ENCODE results near the gene UBE2D4.
A peak's percentile ranks its signal among the peaks of the same experiment; 100 is the strongest.
"Not testable (repeated sequence)": the region's sequence is repeated elsewhere in the genome, so short reads cannot be mapped to it uniquely, and the experiment has no call there.

Gene UBE2D4

DNA sequence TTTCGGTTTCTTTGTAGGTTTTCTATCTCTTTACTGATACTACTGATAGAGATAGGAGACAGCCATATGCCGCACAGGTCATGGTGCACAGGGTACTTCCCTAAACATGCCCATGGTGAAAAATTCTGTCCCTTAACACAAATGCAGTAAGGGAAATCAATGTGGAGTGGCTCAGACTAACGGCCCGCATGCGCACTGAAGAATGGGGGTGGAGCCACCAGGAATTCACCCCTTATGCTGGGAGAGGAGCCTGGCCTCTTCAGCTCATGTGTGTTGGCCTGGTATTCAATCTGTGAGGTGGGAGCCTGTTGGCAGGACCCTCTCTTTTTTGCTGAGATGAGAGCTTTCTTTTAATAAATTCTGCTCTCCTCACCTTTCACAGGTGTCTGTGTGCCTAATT, 11.4 kb upstream of the UBE2D4 start:
- no peak for DNase-seq

DNA sequence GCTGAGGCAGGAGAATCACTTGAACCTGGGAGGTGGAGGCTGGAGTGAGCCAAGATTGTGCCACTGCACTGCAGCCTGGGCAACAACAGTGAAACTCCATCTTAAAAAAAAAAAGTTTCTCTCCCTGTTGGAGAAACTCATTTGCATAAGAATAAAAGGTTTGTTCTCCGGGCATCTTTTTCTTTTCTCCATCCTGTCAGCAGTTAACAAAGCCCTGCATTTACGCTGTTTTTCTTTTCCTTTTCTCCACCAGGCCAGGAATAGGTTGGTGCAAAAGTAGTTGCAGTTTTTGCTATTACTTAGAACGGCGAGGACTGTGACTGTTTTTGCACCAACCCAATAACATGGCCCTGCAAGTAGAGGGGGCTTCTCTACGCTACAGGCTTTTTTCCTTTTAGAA, 10.3 kb upstream of the UBE2D4 start:
- DNase-seq: no peak

DNA sequence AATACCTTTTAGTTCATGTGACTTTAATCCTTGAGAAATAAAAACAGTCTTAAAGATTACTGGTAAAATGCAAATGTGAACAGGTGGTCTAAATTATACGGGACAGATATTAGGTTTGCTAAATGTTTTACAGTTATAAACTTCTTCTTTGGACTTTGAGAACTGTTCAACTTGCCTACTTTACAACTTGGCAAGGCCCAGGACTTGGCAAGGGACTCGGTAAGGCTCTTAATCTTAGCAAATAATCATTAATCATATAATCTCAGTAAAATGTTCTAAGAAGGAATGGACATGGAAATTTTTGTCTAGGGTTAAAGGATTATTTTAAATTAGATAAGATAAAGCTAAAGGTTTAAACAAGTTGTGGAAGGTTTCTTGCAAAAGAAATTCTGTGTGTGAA, 4.8 kb upstream of the UBE2D4 start:
- no peak for DNase-seq

DNA sequence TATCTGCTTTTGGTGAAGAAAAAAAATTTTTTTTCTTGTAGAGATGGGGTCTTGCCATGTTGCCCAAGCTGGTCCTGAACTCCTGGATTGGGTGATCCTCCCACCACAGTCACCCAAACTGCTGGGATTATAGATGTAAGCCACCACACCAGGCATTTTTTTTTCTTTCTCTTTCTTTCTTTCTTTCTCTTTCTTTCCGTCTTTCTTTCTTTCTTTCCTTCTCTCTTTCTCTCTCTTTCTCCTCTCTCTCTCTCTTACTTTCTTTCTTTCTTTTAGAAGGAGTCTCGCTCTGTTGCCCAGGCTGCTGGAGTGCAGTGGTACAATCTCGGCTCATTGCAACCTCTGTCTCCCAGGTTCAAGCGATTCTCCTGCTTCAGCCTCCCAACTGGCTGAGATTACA, 3.5 kb upstream of the UBE2D4 start:
- no peak for DNase-seq

DNA sequence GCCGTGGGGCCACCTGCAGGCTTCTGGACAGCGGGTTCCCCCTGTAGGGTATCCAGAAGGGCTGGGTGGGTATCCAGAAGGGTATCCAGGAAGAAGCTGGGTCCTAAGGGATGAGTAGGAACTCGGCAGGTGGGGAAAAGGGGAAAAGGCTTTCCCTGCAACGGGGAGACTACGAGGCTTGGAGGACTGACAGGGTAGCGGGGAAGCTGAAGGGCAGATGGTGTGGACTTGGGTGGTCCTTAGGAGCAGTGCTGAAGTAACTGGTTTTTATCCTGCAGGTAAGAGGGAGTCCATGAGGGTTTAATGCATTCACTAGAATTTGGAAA, 525 bp downstream of the UBE2D4 start:
- DNase-seq: no peak

DNA sequence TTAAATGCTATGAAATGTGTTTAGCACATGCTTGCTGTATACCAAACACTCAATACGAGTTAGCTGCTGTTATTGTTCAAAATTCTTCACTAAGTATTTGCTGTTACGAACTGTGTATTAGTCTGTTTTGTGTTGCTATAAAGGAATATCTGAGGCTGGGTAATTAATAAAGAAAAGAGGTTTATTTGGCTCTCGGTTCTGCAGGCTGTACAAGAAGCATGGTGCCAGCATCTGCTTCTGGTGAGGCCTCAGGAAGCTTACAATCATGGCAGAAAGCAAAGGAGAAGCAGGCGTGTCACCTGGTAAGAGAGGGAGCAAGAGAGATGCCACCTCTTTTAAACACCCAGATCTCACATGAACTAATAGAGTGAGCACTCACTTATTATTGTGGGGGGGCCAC, 1.6 kb downstream of the UBE2D4 start:
- no peak for DNase-seq

DNA sequence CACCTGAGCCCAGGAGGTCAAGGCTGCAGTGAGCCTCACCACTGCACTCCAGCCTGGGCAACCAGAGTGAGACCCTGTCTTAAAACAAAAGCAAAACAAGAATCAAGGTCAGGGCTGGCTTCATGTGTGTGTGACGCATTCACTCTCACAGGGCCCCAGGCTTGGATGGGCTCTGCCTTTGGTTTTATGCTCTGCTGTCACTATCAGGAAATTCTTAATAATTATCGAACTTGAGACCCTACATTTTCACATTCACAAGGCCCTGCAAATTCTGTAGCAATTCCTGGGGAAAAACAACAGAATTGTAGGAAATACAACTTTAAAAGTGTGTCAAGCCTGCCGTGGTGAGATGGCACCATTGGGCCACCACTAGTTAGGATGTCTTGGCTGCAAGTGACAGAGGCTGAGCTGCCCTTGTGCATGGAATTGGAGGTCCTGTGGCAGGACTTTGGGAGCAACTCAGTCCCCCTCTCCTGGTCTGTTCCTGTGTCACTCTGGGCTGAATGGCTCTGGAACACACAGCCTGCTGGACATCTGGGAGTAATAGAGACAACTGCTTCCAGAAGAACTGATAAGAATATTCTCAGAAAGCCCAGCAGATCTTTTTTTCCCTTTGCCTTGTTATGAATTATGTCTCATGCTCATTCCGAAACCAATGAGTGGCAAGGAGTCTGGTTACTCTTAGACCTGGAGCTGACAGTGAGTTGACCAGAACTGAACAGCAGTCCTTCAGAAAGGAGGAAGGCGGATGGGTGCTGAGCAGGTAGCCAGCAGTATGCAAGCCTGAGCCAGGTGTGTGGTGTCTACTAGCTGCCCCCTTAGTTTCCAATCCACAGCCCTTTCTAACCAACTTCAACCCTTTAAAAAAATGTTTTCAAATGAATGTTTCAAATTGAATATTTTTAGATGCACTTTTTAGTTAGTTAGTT, 3.6 kb downstream of the UBE2D4 start:
- DNase-seq: no peak

DNA sequence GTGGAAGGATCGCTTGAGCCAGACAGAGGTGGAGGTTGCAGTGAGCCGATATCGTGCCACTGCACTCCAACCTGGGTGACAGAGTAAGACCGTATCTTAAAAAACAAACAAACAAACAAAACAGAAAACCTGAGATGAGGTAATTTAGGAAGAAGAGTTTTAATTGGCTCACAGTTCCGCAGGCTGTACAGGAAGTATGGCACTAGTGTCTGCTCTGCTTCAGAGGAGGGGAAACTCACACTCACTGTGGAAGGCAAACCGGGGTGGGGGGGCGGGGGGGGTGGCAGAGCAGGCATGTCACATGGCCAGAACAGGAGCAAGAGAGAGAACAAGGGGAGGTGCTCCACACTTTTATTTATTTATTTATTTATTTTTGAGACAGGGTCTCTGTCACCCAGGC, 5.1 kb downstream of the UBE2D4 start:
- no peak for DNase-seq

DNA sequence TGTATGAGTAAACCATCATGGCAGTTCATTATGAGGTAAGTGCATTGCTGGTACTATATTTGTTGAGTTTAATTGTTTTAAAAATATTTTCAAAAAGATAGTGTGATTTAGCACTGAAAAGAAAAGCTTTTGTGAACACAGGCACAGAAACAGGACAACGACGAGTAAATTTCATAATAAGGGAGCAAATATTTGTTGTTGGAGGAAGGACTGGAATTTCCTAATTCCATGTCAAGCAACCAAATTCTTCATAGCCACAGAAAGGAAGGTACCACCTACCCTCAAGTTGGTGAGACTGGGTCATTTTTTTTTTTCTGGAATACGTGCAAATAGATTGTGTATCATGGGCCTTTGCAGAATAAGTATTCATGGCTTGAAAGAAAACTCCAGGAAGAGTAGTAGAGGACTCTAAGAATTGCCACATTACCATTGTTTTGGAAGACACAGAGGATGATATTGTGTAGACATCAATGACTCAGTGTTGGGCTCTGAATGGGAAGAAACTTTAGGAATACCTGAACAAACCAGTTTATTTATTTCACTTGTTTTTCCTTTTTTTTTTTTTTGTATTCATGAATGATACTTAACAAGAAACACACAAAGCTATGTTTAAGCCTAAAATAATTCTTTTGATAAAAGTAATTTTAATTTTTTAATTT, 7.8 kb downstream of the UBE2D4 start:
- no peak for DNase-seq

DNA sequence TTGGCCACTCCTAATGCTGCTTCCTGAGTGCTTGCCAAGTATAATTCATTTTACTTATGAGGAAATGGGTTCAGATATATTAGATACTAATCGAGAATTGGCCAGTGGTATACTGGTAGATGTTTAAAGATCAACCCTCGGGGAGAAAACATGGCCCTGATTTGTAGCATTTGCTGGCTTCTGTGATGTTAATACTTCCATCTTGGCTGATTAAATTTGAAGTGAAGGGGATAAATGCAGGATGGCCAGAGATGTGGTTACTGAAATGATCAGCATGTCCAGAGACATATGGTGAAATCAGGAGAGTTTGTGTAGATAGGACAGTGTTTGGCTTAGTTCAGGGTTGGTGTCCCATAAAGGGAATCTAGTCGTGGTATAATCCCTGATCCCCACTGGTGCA, 11.2 kb downstream of the UBE2D4 start:
- no peak for DNase-seq

DNA sequence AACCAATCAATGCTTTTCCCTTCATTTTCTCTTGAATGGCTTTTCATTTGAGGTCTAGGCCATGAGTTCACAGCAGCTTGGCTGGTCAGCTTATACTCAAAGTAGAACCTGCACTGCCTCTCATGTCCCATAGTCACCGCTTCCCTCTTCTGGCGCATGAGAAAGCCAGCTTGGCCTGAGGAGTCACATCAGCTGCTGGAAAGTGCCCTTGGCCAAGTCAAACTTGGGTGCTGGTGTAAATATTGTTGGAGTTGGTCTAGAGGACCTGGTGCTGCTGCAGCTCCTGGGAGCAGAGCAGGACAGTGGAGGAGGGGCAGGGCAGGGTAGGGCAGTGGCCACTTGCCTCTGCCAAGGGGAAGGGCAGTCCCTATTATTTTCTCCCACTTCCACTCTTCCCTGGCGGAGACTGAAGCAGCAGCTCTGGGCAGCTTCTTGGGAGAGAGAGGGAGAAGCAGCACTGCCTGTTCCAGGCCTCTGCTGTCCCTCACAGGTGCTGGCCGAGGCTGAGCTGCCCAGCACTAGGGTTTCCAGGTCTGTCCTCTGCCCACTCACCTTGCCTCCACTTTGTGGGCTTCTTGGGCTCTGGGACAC, 12.8 kb downstream of the UBE2D4 start:
- no peak for DNase-seq

DNA sequence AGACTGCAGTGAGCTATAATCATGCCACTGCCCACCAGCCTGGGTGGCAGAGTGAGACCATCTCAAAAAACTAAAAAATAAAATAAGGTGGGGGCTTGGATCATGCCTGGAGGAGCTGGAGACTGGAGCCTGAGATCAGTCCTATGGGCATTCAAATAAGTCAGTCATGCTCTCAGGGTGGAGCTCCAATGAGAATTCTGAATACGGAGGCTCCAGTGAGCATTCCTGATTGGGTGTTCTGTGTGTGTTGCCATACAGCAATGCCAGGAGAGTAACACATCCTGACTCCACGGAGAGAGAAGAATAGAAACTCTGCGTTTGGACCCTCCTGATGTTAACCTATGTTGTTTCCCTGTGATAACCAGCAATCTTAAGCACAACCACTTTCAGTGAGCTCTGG, 16.0 kb downstream of the UBE2D4 start:
- no peak for DNase-seq

DNA sequence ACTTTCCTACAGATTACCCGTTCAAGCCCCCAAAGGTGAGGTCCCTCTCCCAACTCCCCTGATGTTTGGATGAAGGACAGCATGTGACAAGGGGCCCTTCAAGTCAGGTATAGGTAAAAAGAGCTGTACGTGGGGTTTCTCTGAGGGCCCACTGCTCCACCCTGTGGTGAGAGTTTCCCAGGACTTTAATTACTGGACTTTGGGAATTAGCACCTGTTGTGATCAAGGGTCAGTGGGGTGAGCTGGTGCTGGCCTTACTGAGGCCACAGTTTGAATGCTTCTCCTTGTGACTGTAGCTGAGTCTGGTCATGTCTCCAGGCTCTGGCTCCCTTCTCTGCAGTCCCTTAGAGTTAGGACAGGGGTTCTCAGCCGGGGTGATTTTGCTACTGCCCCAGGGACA, 16.8 kb downstream of the UBE2D4 start:
- no peak for DNase-seq

DNA sequence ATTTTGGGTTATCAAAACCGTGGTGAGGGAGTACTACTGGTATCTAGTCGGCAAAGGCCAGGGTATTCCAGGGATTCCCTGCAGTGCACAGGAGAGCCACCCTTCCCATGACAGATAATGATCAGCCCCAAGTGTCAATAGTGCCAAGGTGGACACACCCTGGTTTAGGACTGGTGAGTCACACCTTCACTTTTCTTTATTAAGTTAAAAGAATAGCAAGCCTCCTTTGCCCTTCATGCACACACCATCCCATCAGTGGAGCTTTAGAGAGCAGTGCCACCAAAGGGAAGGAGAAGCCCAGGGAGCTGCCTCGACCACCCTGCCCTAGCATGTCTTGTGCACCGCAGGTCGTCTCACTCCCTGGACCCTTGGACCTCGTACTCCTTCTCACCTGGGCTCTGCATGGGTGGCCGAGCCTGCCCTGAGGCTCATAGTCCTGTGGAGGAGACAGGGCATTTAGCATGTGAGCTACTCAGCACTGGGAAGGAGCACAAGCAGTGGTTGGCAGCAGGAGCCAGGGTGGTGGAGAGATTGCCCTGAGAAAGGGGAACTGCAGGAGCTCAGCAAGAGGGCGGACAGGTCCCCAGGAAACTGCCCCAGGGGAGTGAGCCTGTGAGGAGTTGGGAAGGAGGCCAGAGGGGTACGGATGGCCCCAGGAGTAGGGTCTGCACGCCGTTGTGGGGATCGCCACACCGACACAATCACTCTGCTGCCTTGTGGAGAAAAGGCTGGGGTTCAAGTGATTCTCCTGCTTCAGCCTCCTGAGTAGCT, 17.4 kb downstream of the UBE2D4 start:
- DNase-seq: no peak

DNA sequence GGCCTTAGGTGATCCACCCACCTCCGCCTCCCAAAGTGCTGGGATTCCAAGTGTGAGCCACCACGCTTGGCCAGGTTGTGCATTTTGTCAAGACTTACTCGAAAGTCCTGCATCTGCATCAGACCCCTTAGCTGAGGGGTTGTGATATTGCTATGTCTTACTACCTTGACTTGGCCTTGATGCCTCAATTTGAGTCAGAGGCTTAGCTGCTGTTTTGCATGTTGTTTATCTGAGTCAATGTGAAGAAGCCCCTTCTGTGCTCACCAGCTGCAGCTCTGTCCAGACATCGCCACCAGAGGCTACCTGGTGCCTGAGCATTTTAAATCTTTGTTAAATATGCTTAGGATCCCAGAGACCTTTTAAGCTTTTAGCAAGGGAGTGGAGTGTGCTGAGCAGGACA, 18.1 kb downstream of the UBE2D4 start:
- no peak for DNase-seq

DNA sequence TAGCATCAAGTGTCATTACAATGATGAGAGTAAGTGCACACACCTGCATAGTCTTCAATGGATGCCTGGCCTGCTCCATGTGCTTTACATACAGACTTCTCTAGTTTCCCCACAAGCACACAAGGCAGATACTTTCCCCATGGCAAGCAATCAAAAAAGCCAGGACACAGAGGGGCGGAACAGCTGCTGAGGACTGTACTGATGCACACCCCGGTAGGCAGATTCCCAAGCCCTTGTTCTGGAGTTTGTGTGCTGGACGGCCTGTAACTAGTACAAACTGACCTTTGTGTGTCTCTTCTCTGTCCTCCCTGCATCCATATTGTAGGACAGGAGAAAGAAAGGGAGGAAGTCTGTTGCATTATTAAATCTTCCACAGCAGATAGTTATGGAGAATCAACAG, 25.8 kb downstream of the UBE2D4 start:
- no peak for DNase-seq

DNA sequence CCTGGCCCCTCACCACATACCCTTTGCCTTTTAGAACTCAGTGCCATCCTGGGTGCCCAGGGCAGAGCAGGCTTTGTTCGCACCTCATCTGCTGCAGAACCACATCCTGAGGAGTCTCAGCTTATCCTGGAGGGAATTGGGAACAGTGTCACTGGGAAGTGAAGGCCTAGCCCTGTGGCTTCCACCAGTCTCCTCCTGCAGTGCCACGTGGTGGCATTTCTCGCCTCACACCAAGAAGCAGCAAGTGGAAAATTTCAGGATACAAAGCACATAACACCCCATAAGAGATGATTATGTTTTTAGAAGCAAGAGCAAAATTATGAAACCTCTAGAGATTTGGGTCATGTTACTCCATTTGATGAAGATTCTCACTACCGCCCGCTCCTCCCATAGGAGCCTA, 26.8 kb downstream of the UBE2D4 start:
- no peak for DNase-seq

DNA sequence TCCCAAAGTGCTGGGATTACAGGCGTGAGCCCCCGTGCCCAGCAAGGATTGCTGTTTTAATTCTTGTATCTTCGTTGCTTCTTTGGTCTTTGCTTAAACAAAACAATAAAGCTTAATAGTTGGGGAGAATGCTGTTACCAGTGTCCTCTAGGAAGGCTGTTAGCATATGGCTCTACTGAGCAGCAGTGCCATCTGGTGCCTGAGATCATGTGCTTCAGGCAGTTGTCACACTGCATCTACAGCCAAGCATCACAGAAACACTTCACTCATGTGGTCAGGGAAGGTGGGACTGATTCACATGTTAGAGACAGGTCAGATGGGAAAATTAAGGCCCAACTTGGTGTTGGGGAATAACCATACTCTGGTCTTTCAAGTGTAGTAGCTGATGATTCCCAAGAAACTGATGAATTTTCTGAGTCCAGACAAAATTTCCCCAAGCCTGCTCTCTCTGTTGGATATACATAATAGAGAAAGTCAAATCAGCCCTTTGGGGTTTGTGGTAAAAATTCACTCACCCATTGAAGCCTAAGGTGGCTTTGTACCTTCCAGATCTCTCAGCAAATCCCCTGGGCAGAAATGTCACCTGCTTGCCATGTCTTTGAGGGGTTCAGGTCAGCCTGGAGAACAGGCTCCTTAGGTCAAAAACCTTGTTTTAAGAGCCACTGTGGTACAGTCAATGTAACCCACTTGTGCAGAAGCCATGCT, 28.4 kb downstream of the UBE2D4 start:
- DNase-seq: peak; percentile 45 to 74

DNA sequence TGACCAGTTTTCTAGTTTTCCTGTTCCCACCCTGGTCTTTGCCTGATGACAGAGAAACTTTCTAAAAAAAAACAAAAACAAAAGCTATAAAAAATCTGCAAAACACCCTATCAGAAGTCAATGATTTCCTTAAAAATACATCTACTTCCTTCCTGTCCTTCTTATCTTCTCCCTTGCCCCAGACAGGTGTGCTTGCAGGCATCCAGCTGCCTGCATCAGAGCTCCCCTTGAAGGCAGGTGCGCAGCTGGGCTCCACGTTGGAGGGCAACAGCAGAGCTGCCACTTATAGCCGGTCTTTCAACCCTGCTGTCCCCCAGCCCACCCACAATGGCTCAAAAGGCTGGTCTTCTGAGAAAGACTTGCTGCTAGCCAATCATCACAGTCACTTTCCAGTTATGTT, 29.8 kb downstream of the UBE2D4 start:
- no peak for DNase-seq

DNA sequence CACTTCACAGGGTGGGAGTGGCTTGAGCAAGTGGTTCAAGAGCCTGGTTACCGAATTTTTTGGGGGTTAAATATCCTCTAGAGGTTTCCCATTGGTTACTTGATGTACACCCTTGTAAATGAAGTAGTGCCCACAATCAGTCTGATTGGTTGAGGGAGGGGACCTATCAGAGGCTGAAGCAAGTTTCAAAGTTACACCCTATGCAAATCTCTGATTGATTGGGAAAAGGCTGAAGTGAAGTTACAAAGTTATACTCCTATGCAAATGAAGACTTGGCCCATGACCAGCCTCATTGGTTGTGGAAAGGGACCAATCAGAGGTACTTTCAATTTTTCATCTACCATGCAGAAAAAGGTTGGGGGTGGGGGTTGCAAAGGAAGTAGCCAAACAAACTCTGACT, 34.7 kb downstream of the UBE2D4 start:
- DNase-seq: no peak

DNA sequence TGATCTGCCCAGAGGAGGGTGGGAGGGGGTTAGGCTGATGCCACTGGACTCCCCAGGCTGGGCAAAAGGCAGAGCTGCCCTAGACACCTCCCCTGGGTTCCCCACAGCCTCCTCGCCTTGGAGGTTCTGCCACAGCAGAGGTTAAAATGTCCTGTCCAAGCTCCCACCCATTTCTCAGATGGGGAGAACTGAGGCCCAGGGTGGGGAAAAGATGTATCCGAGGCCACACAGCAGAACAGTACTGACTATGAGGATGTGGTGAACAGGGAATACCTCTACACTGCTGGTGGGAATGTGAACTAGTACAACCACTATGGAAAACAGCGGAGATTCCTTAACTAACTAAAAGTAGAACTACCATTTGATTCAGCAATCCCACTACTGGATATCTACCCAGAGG, 40.2 kb downstream of the UBE2D4 start:
- not testable (repeated sequence) for DNase-seq

DNA sequence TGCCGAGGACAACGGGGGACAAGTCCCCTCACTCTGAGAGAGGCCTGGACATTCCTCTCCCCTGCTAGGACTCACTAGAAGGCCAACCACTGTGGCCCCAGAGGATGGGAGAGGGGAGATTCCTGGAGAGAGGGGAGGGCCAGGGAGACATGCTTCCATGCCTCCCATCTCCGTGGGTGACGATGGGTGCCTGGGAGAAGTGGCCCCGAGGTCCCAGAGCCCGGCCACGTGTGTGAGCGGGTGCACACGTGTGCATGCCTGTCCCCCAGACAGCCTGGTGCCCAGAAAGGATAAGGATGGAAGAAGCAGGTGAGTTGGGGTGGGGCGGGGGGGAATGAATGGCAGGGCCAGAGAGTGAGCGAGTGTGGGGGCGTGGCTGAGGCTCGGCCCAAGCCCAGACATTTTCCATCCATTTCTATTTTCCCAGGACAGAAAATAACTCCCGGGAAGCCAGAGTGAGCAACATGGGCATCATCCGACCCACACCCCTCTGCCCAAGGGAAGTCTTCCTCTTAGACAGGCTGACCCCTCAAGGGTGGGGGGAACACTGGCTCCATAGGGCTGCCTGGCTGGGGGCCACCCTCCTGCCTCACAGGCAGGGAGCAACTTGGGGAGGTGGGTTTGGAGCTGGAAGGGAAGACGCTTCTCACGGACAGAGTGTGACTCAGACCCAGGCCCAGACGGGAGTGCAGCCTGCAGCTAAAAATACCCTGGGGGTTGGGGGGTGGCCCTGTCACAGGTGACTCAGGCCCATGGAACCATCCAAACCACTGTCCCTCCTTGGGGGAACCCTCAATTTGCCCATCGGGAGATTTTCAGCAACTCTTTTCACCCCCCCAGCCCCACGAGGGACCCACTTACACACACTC, 42.2 kb downstream of the UBE2D4 start:
- not testable (repeated sequence) for DNase-seq
